OCI-M2 (cell line): ENCODE data around the gene METTL18.

Source experiments
- DNase-seq: peaks from one replicate; lab custom pipeline; 2025; ENCODE audit not compliant: unreplicated experiment; lab: John Stamatoyannopoulos, UW

The METTL18 gene

DNA sequence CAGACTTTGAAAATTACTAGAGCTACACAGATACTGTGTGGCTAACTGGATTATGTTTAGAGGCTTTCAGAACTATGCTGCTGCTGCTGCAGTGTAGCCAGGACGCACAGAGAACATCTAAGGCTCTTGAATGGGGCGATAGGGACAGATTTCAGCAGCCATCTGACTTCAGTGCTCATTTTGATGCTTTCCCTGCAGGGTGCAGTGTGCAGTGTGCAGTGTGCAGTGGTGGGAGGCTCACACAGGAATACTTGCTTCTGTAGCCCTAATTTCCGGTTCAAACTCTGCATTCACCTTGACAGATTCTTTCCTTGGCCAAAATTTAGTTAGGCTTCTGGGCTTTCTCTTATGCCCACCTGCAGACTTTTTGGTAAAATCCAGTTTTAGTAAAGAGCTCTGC, 7.7 kb downstream of the METTL18 start:
- DNase-seq, result no peak

DNA sequence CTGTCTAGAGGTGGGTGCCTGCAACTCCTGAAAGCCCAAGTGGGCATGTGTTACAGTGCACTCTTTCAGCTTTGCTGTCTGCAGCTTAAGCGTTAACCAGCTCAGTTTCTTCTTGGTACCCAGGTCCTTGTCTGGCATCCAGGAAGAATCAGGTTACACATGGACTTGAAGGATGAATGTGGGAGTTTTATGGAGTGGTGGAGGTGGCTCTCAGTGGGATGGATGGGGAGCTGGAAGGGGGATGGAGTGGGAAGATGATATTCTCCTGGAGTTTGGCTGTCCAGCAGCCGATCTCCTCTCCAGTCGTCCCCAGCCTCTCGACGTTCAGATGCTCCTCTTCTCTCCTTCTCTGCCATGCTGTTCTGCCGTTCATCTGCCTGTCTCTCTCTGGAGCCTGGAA, 9.4 kb downstream of the METTL18 start:
- DNase-seq, result no peak

DNA sequence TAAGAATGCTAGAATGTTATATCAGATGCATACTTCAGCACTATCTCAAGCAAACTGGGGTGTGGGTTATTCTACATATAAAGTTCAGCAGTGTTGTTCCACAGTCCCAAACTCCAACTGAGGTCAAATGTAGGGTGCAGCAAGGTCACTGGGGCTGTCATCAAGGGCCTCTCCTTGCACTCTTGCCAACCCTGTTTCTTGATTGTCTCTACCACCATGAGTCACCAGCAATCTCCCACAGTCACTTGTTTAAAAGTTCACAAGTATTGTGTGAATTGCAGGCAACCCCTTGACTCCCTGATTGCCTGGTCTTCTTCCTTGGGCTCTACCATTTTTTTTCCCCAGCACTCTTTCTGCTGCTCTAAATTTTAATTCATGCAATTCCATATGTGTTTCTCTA, 10.6 kb downstream of the METTL18 start:
- DNase-seq, result no peak

DNA sequence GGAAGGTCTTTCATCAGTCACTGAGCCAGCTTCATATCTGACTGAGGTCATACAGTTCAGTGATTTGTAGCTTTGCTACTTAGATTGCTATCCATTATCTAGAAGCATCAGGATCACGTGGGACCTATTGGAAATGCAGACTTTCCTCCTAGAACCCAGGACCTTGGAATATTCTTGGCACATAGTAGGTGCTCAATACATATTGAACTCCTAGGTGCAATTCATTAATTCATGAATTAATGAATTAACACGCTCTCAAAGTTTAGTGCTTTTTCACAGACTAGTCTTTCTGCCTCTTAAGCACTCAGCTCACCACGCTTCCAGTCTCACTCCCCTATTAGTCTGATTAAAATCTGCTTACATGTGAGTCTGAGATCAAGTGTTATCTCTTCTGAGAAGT, 12.1 kb downstream of the METTL18 start:
- no peak for DNase-seq

DNA sequence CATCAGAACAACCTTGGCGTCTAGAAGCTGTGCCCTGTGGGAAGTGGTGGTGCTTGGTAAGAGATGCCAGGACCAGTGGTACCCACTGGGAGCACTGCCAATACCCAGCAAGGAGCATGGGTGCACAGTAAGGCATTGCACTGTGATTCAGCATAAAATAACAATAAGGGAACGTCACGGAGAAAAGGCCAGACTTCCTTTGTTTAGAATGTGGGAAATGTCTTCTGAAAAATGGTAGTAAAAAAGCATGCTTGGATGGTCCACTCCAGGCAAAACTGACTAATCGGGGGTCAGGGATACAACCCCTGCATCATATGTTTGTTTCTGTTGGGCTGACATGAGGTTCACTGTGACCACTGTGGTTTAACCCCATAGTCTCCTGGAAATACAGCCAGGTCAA, 14.7 kb downstream of the METTL18 start:
- no peak for DNase-seq

DNA sequence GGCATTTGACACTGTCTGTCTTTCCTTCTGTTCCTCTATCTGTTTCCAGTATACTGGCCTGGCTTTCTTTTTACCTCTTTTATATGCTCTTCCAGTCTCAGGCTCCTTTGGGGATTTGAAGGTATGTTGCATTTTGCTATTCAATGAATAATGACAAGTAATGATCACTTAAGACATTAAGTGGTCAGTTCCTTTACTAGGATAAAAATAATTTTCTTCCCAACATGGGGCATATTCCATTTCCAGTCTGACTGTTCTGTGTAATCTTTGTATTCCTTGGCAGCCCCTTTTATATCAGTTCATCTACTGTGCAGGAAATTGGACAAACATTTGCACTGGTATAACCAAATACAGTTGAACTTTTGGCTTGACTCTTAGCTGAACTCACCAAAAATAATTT, 15.6 kb downstream of the METTL18 start:
- DNase-seq, result no peak

DNA sequence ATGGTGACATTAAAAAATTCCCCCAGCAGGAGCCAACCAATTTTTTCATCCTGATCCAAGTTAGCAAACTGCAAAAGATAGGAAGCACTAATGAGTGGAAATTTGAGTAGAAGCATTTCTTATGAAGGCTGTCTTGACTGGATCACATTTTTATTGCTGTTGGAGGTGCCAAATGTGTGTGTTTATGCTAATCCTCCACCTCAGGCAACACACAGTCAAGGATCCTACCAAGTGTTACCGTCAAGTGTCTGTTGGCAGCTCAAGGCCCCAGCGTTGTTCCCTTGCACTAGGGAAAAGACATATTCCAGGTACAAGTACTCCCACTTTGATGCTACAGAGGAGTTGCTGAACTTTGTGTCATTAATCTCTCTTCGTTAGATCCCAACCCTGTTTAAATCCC, 18.3 kb downstream of the METTL18 start:
- no peak for DNase-seq

DNA sequence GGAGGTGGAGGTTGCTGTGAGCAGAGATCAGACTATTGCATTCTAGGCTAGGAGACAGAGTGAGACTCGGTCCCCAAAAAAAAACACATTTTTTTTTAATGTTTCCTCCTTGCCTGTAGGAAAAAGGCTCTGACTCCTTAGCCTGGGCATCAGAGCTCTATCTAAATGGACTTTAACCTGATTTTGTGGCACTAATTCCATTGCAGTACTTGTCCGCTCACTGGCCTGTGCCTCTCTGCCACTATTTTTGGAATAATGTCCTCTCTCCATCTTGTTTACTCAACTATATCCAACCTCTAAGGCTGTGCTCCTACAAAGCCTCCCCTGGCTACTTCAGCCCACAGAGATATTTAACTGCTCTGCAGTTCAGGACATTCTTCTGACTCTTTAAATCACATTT, 26.5 kb downstream of the METTL18 start:
- DNase-seq, result no peak

DNA sequence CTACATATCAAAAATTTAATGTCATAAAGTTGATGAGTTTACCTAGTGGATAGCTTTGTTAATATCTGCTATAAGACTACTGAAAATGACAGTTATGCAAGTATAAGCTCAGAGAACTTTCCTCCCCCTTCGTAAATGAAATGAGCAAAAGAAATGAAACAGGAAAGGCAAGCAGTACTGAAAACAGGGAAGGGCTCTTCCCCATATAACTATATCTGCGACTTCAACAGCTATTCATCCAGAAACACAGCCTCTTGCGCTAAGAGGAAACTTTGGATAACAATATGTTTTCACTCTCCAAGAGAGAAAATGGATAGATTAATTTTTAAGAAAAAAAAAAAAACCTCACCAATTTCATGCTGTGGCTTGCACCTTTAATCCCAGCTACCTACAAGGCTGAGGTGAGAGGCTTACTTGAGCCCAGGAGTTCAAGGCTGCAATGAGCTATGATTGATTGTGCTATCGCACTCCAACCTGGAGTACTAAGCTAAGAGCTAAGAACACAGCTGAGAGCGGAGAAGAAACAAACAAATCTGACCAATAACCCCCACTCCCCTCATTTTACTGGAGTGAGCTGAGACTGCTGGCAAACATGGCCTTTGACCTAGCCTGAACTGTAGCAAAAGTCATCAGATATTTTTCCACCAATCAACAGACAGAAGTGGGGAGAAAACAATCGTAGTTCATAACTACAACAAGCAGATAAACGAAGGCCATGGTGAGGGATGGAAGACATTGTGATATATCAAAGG, 29.0 kb downstream of the METTL18 start:
- no peak for DNase-seq

DNA sequence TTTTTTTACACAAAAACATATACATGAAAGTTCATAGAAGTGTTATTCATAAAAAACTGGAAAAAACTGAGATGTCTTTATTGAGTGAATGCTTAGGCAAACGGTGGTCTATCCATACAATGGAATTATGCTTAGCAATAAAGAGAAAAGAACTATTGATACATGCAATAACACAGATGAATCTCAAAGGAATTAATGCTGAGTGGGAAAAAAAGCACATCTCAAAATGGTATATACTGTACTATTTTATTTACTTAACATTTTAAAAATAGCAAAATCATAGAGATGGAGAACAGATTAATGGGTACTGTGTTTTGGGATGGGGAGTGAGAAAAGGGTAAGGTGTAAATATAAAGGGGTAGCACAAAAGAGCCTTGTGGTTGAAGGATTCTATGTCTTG, 29.8 kb downstream of the METTL18 start:
- no peak for DNase-seq

DNA sequence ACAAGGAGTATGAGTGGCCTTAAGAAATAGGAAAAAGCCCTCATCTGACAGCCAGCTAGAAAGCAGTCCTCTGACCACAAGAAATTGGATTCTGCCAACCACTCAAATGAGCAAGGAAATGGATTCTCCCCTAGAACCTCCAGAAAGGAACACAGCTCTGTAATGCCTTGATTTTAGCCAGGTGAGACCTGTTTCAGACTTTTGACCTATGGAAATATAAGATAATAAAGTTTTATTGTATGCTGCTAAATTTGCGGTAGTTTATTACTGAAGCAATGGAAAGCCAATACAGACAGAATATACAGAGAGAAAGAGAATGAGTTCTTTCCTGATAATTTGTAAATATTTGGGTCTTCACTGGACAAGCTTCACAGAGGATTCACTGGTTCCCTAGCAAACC, 32.0 kb downstream of the METTL18 start:
- DNase-seq, result no peak

DNA sequence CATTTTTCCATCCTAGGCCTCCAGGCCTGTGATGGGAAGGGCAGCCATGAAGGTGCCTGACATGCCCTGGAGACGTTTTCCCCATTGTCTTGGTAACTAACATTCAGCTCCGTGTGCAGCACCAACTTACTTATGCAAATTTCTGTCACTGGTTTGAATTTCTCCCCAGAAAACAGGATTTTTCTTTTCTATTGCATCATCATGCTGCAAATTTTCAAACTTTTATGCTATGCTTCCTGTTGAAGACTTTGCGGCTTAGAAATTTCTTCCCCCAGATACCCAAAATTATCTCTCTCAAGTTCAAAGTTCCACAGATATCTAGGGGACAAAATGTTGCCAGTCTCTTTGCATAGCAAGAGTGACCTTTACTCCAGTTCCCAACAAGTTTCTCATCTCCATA, 35.7 kb downstream of the METTL18 start:
- no peak for DNase-seq

DNA sequence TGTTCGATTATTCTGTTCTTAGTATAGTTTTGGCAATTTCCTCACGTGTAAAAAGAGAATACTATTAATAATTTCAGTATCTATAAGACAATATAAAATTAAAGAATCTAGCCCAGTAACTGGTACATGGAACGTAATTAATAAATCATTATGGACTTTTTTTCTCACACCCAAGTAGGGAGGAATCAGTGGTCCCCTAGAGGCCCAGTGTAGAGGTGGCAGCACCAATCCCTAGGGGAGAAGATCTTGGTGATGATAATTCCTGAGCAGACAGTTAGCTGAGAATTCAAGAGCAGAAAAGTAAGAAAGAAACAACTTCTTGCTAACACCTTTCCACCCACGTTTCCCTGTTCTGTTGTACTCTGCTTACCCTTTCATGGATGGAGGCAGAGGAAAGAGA, 41.2 kb downstream of the METTL18 start:
- no peak for DNase-seq

DNA sequence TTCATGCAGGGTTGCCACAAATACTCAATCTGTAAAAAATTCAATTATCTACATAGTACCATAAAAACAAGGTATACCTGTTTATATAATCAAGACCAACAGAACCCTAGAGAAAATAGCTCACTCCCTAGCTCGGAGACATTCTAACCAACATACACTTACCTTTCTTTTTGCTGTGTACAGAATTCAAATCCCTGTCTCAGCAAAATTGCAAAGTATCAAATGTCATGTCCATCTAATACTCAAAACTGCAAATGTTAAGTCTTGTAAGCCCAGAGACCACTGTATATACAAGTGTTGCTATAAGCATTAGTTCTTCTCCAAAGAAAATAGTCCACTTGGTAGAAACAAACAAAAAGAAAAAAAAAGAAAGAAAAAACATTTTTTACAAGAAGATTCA, 44.7 kb downstream of the METTL18 start:
- no peak for DNase-seq

DNA sequence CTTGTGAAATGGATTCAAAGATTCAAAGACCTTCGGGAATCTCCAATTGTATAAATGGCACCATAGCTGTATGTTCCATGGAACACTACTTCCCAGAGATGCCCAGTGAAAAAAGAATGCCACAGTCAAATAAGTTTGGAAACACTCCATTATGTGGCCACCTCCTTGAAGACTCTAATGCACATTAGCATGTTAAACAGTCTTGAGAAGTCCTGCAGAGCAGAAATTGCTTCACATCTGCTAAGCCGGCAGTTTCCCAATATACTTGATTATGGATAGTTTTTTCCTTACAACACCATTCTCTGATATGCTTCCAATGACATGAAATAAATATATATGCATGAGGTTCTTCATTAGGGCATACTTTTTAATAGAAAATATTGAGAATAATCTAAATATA, 48.2 kb downstream of the METTL18 start:
- DNase-seq, result no peak

DNA sequence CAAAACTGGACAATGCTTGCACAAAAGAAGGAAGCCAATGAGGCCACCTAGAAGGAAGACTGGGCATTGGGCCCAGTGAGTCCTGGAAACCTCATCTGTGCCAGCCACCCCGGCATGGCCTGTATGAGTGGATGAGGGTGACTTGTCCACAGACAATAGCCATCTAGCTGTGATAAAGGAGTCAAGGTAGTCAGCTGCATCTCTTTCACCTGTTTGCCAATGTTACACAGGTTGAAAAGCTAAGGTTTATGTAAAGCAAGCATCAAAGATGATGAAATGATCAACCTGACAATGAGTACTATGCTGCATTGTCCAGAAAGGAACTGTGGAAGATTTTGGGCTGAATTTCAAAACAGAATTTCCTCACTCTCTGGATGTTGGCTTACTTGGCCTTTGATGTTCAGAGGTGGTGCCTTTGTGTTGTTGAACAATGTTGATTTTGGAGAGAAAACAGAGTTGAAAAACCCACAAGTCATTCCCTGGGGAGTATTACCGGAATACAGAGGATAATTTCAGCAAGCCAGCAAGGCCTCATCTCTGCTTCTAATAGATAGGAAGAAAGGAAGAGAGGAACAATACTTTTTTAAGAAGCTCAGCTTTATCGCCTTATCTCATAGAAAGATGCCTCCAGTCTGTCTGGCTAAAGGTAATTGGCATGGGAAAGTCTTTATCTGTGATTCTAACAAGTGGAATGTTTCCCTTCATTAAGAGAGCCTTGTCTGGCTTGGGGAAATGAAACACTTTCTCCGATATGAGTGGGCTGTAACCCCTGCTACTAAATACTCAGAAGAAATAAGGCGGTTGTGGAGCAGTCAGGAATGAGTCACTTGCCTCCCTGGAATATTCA, 49.5 kb downstream of the METTL18 start:
- no peak for DNase-seq
